ELF-1 (cell line): Measurements from ENCODE around the gene A1BG.
"Not testable (repeated sequence)": the region's sequence is repeated elsewhere in the genome, so short reads cannot be mapped to it uniquely, and the experiment has no call there.

ENCODE experiments used
- DNase-seq: peaks from one replicate; pipeline ENCODE4 v3.0.0-alpha.2; 2016; ENCODE audit warnings: low read depth, low spot score

Gene A1BG

DNA sequence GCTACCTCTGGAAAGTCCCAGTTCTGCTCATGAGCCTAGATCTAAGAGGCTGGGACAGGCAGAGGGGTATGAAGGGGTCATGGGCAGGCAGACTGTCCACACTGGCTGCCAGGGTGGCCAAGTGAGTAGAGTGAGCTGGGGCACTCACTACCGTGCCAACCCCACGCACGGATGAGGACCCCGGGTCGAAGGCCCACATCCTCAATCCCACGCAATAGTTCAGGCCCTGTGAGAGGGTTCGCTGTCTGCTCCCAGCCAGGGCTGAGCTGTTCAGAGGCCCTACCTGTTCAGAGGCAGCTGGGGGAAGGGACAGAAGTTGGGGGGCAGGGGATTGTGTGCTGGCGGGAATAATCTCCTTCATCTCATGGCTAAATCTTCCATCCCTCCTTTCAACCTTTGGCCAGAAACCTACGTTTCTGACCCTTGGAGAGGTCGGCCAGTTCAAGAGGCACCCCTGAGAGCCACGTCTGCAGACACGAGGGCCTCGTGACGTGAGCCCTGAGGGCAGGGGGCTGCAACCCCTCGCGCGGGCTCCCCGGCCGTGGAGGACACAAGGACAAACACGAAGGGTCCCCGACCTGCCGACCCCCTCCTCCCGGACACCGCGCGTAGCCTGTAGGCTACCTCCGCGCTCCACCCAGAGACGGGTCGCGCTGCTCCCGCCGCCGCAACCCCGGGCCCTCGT lies 32.7 kb upstream of the A1BG start:
- DNase-seq, result no peak

DNA sequence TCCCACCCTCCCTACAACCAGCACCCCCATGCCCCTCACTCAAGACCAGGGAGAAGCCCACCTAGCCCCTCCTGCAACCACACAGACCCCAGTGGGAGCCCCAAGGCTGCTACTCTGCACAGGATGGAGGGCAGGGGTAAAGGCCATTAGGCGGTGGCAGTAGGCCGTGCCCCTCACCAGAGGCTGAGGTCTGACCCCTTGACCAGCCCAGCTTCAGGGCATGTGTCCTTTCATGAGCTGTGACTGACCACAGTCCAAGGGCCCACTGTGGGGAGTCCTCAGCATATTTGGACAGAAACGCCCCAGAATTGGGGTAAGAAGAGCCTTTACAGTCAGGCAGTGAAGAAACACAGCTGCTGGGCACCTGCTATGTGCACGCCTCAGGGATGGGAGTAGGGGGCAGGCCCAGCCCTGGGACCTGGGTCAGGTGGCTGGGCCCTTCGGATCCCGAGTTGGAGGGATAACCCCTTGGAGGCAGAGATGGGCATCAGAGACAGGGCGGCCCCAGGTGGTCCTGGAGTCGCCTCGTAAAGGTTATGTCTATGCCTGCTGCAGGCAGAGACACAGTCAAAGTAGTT lies 32.1 kb upstream of the A1BG start:
- no peak for DNase-seq

DNA sequence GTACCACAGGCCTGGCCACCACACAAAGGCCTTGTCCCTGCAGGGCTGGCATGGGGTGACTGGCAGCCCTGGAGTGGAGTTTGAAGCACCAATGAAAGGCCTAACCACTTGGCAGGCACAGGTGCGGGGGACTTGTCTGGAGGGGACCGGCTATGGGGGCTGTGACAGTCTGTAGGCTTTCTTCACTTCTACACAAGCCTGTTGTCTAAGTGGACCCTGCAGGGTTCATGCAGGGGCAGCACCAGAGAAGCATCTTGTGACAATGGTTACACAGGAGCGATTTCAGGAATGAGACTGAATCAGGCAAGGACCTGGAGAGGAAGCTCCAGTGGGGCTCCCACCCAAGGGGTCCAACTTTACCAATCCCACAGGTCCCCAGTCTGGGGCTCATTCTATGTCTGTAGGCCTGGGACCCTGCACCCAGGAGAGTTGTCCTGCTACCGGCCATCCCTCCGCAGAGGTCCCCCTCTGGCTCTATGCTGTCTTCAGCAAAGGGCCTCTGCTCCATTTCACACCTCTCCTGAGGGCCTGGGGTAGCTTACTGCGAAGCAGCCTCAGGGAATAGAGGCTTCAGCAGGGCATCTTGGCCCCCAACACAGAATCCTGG lies 29.8 kb upstream of the A1BG start:
- DNase-seq, result no peak

DNA sequence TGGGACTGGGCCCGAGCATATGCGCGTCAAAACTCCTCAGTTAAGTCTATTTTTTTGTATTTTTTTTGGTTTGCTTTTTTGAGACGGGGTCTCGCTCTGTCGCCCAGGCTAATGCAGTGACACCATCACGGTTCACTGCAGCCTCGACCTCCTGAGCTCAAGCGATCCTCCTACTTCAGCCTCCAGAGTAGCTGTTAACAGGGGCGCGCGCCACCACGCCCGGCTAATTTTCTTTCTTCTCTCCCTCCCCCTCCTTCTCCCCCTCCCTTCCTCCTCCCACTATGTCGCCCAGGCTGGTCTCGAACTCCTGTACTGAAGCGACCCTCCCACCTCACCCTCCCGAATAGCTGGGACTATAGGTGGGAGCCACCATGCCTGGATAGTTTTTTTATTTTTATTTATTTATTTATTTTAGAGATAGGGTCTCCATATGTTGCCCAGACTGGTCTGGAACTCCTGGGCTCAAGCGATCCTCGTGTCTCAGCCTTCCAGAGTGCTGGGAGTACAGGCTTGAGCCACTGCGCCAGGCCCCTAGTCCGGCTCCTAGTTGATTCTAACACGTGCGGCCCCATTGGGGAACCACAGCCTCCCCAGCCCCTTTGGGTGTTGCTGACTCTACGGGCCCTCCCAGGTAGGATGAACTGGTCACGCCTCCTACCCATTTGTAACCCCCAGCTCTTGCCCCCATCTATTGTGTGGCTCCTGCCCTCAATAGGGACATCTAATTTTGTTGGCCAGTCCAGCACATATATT lies 28.3 kb upstream of the A1BG start:
- DNase-seq, result no peak

DNA sequence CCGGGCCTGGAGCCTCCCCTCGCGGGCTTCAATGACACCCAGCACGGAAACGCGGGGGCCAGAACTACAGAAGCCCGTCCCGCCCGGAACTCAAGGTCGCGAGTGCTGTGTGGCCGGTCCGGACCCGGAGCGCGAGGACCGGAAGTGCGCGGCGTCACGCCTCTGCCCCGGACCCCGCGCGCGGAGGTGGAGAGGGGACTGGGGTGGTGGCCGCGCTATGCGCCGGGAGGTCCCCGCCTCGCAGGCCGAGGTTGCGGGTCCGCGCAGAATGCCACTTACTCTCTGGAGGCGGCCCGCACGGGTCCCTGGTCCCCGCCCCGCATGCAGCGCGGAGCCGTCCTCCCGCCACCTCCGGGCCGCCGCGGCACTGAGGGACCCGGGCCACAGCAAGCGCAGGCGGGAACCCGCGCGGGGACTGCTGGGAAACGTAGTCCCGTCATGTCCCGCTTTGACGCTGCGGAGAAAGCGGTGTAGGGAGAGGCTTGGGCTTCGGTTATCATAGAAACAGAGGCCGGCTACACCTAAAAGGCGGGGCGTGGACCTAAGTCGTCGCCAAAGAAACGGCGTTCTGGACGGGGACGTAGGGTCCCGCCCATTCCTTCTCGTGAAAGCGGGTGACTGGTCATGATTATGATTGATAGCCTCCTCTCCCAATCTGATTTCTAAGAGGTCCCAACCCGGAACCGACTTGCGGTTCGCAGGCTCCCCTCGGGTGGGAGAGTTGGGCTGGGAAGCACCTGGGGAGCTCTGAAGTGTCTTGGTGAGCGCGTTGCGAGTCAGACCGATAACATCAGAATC lies 27.6 kb upstream of the A1BG start, which contains the start of gene ZNF837:
Gene ZNF837, minus strand, starts transcription at position 369 of the 798 bp plus-strand sequence. CDS start 11,698 bp downstream, outside the sequence.
- DNase-seq, result peak; percentile 100

DNA sequence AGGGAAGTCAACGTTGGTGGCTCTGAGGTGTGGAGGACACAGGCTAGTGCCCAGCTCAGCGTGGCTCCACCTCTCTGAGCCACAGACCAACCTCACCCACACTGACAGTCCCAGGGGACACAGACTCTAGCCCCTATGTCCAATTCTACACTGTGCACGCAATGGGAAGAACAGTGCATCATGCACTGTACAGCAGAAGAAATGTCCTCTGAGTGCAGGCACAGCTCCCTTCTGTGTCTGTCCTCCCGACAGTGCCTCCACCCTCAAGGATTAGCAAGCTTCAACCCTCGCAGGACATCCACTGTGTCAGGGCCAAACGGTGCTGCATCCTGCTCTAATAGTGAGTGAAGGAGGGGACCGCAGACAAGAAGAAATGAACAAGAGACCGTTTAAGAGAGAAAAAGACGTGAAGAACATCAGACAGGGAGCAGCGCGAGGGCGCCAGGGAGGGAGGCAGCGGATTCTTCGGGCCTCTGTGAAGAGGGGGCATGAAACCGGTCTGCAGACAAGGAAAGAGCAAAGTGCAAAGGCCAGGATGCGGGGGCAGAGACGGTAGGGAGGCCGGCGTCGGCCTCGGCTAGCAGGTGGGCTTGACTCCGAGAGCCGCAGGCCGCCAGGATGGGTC lies 26.9 kb upstream of the A1BG start:
- no peak for DNase-seq

DNA sequence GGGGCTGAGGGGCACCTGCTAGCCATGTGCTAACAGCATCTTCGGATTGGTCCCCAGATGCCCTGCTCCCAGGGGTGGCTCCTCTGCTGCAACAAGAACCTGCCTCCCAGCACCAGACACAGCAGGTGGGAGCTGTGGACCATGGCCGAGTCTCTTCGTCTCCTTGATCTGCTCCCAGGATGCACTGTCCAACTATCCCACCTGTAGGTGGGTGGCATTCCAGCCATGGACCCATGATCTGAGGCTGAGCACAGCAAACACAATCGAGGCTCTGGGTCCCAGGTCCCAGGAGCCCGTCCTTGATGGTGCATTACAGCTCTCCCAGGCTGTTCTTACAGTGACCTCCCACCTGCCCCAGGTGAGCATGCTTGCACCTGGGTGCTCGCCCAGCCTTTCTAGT lies 26.0 kb upstream of the A1BG start:
- DNase-seq, result no peak

DNA sequence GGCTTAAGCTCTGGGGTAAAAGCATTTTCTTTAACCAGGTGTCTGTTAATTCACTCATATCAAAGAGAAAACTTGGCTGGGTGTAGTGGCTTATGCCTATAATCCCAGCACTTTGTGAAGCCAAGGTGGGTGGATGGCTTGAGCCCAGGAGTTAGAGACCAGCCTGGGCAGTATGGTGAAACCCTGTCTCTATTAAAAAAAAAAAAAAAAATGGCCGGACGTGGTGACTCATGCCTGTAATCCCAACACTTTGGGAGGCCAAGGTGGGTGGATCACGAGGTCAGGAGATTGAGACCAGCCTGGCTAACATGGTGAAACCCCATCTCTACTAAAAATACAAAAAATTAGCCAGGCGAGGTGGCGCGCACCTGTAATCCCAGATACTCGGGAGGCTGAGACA lies 23.4 kb upstream of the A1BG start:
- not testable (repeated sequence) for DNase-seq

DNA sequence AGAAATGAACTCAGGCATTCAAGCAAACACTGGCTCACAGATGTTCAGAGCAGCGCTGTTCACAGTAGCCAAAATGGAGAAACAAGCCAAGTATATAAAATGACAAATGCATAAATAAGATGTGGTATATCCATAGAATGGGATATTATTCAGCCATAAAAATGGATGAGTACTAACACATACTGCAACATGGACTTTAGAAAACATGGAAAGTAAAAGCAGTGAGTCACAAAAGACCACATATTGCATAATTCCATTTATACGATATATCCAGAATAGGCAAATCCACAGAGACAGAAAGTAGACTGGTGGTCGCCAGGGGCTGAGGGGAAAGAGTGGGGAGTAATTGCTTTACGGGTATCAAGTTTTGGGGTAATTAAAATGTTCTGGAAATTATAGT lies 20.9 kb upstream of the A1BG start:
- DNase-seq, result no peak

DNA sequence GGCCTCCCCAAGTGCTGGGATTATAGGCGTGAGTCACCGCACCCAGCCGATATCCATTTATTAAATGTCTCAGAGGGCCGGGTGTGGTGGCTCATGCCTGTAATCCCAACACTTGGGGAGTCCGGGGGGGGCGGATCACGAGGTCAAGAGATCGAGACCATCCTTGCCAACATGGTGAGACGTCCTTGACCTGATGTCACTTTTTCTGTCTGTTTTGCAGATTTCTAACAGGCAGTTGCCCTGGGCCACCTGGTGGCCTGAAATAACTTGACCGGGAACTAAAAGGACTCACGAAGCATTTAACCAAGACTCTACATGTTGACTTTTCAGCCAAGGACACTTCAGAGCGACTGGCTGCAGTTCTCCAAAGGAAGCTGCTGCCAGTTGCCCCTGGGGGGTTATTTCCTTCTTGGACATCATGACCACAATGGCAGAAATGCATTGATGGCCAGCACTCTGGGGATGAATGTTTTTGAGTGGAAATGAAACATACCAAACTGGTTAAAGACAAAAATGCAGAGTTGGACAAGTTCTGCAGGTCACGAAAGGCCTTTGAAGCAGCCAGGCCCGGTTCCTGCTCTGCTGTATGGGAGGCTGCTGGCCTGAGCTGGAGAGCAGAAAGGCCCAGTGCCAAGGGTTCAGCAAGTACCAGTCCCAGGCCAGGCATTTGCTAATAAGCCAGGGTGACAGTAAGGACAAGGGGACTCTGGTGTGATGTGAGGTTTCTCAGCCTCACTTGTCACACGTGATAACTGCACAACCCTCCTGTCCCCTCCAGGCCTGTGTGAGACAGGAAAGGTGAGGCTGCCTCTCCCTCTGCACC lies 19.2 kb upstream of the A1BG start:
- DNase-seq, result peak; percentile 53

DNA sequence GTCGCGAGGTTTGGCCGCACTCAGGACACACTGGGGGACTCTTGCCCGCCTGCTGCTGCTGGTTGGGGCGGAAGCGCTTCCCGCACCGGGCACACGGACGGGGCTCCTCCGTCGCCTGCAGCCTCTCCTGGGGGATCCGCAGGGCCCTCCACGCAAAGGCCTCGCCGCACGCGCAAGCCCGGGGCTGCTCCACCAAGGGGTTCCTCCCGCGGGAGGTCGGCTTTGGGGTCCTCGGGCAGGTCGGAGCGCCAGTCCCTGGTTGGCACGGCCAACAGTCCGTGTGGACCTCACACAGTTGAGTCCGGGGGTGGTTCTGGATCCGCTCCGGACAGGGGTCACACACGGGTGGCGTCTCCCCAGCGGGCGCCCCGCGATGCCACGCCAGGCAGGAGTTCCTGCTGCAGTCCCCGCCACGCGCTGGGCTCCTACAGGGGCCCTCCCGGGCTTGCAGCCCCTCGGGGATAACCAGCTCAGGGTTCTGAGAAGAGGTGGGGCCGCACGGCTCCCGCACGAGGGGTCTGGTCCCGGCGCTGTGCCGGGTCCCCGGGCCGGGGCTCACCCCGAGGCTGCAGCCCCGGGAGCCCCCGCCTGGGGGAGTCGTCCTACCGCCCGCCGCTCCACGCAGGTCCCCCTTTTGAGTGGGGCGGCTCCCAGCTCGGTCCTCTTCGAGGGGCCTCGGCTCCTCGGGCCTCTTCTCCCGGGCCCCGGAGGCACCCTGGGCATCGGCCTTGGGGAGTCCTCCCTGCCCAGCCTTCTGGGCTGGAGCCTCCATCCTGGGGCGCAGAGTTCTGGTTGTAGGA lies 15.5 kb upstream of the A1BG start:
- DNase-seq, result no peak

DNA sequence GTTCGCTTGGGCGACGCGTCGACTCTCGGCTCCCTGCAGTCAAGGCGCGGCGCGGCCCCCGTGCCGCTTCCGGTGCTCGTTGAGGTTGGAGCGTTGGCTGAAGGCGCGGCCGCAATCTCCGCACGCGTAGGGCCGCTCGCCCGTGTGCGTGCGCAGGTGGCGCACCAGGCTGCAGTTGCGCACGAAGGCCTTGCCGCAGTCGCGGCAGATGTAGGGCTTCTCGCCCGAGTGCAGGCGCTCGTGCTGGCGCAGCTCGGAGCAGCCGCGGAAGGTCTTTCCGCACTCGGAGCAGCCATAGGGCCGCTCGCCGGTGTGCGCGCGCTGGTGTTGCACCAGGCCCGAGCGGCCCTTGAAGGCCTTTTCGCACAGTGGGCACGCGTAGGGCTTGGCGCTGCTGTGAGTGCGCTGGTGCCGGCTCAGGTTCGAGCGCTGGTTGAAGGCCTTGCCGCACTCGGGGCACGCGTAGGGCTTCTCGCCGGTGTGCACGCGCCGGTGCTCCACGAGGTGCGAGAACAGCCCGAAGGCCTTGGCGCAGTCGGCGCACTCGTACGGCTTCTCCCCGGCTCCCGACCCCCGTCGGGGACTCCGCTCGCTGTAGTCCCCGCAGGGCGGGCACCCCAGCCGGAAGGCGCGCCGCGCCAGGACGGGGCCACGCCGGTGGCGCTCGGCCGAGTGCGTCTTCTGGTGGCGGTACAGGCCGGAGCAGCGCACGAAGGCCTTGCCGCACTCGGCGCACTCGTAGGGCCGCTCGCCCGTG lies 14.6 kb upstream of the A1BG start:
- DNase-seq, result no peak

DNA sequence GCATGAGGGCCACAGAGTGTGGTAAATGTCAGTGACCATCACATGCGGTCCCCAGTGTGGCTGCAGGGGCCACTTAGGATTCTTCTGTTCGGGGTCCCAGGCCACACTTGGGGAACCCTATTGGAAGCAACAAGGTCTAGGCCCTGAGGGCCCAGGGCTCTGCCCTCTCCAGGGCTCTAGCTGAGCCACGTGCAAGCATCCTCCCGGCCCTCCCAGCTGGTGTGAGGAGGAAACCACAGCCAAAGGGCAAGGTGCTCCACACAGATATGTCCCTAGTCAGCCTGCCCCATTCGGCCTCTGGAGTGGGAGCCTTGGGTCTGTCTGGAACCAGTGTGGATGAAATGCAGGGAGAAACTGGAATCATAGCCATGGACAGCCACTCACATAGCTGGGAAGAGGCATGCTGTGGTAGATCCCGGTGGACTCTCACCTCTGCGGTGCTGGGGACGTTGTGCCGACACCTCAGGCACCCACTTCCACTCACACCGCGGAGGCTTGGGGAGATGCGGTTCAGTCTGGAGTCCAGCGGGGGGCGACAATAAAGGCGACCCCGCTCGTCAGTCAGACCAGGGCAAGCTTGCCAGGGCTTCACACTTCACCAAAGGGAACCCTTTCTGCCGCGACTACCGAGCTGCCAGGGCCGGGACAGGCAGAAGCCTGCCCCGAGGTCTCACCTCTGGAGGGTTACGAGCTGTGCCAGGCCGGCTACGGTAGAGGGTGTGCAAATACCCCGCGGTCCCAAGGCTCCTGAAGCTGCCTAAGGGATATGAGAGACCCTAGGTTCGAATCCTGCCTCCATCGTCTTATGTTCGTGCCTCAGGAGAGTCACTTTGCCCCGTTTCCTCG lies 13.5 kb upstream of the A1BG start:
- DNase-seq, result no peak

DNA sequence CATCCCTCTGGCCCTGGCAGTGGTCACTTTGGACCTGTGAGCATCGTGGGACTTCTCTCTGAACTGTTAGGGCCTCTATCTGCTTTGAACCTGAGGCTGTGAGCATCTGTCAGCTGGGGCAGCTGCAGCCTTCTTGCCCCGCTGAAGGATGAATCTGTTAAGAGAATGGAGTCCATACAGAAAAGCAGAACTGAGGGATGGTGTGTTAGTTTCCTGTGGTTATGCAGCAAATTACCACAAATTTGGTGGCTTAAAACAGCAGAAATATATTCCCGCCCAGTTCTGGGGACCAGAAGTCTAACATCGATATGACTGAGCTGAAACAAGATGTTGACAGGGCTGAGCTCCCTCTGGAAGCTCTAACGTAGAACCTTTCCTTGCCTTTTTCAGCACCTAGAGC lies 10.9 kb upstream of the A1BG start:
- no peak for DNase-seq

DNA sequence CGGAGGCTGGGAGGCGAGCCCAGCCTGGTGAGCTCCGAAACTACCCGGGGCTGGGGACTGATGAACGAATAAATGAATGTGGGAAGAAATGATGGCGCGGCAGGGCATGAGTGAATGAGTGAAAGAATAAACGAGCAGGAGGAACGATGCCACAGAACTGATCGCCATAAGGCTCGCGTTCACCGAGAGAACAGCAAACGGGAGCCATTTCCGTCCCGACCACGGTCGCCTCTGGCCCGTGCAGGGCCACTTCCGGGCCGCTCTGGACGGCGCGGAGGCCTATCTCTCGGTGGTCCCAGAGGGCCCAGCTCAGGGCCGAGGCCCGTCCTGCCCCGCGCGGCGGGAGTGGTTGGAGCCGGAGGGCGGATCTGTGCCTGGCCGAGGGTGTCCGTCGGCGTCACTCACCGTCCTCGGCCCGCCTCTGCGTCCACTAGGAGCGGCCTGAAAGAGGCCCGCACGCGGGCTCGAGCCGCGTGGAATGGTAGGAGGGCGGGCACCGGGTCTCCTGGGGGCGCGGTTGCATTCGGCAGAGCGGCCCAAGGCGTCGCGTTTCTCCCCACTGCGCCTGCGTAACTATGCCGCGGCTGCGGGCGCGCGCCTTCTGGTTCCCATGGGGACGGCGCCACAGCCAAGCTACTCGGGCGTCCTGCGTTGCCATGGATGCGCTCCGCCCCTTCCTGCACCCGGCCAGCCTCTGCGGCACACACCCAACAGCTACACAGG lies 9.1 kb upstream of the A1BG start, which contains the start of gene ZNF497:
Gene ZNF497, minus strand, starts transcription at position 480 of the 723 bp plus-strand sequence. CDS start 5,116 bp downstream, outside the sequence.
- peak; percentile 100 for DNase-seq

DNA sequence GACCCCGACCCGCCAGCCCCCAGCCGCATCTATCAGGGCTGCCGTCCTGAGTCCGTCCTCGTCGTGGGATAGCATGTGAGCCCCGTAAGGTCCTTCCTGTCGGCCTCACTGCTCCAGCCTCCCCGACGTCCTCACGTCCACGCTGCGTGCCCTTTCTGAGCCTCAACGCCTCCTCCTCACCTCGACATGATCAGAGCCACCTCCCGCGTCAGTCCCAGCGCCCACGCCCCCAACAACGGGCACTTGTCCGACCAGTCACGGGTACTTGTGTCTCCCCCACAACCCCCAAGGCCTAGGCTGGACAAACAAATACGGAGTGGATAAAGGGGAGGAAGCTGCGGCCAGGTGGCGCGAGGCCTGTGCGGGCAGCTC lies 8.6 kb upstream of the A1BG start:
- no peak for DNase-seq
